D341Med (cell line): Measurements from ENCODE around the gene KIZ.

Experiments used
- DNase-seq: peaks from one replicate; pipeline ENCODE4 v3.0.0; 2012; ENCODE audit warnings: low spot score

KIZ gene, protein sequence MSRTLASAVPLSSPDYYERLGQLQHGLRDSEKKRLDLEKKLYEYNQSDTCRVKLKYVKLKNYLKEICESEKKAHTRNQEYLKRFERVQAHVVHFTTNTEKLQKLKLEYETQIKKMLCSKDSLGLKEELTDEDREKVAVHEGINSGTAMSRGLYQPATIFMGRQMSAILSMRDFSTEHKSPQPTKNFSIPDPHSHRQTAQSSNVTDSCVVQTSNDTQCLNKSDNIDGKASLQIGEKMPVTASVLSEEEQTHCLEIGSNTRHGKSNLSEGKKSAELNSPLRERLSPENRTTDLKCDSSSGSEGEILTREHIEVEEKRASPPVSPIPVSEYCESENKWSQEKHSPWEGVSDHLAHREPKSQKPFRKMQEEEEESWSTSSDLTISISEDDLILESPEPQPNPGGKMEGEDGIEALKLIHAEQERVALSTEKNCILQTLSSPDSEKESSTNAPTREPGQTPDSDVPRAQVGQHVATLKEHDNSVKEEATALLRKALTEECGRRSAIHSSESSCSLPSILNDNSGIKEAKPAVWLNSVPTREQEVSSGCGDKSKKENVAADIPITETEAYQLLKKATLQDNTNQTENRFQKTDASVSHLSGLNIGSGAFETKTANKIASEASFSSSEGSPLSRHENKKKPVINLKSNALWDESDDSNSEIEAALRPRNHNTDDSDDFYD

GRCh38 chr20:21125849-21126580, at the start of gene KIZ:
Gene KIZ (plus strand): TSS chr20:21126082. CDS start chr20:21126116, 34 bp downstream.
- peak; percentile 98 for DNase-seq

DNA sequence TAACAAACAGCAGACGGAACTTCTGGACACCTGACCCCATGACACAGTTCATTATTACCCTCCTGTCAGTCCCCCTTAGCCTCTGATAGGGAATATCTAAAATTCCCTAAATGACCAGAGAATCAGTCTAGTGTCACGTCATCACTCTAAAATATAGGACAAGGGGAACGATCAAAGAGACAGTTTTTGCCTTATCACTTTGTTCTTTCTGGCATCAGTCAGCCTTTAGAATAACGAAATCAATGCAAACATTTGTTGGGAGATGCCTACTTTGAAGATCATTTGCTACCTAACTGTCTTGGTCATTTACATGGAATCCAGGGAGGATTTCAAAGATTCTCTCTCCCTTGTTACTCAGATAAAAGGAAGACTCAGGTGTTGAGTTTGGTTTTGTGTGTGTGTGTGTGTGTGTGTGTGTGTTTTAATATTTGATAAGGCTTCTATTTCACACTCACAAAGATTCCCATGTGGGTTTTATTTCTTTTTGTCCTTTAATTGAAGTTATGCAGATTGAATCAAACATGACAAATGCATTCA, 48.0 kb upstream of the KIZ start:
- no peak for DNase-seq

- DNase-seq, result no peak
Observed at GRCh38 chr20:21082584-21082983, 43.3 kb upstream of the KIZ start.

DNA sequence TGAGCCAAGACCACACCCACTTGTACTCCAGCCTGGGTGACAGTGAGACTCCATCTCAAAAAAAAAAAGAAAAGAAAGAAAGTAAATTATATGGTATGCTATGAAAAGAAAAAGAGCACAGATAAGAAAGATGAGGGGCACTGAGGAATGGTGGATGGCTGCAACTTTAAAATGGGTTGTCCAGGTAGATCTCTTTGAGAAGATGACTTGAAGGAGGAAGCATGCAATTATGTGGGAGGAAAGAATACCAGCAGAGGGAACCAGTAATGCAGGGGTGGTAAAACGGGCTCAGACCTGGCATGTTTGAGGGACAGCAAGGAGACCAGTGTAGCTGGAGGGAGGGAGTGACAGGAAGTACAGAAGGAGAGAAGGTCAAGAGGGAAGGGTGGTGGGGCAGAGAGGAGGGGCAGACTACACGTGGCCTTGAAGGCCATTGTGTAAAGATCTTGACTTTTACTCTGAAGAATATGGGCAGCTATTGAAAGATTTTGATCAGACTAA, 42.0 kb upstream of the KIZ start:
- no peak for DNase-seq

DNA sequence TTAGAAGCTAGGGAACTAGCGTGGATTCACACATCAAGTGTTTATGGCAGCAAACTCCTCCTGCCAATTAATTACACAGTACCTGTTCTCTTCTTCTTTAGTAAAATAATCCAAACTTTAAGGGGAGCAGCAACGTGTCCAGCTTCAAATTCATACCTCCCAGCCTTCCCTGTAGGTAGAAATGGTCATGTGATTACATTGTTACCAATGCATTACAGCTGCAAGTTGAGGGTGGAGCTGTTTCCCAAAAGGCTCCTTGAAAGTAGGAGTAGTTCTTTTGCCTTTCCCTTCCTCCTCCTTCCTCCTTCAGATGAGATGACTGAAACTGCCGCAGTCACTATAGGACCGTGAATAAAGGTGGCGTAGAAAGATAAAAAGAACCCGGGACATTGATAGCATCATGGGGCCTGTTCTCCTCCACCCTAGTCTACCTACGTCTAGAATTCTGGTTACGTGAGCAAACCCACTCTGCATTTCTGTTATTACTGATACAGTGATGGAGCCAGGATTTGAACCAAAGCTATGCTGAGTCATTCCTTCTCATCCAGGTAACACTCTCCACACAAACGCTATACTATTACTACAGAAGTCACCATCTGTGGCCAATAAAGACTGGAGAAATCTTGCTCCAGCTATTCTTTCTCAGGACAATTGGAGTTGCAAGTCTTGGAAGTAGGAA, 37.9 kb upstream of the KIZ start:
- no peak for DNase-seq

DNA sequence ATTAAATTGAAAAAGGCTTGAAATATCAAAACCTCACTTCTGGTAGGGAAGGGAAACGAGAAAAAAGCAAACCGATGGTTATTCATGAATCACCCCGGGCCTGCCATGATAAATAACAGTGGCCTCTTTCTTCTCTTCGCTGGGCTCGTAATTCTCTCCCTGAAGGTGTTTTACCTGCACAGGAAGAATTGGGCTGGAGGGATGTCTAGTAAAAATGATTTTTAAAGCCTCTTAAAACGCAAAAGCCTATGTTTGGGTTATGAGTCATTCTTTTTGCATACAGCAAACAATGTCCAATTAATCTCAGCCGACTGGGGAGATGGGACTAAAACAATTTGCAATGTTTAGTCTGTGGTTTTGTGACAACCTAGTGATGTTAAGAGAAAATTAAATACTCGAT, 36.5 kb upstream of the KIZ start:
- no peak for DNase-seq

- DNase-seq, result no peak
Observed at GRCh38 chr20:21090111-21090618, 35.7 kb upstream of the KIZ start.

GRCh38 chr20:21090721-21091120, 35.2 kb upstream of the KIZ start:
- no peak for DNase-seq

DNA sequence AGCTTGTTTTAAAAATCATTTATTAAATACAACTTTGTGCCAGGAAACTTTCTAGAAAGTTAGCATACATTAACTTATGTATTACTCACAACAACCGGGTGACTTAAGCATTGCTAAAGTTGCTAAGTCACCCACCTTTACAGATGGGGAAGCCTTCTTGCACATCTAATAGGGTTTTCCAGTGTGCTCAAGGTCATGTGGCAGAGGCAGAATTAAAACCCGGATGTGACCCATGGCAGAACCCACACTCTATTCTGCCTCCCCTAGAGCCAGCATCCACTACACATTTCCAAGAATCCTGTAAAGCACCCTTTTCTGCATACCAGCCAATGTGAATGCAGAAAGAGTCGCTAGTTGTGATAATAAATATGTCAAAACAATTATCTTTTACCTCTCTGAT, 33.1 kb upstream of the KIZ start:
- DNase-seq, result no peak

DNA sequence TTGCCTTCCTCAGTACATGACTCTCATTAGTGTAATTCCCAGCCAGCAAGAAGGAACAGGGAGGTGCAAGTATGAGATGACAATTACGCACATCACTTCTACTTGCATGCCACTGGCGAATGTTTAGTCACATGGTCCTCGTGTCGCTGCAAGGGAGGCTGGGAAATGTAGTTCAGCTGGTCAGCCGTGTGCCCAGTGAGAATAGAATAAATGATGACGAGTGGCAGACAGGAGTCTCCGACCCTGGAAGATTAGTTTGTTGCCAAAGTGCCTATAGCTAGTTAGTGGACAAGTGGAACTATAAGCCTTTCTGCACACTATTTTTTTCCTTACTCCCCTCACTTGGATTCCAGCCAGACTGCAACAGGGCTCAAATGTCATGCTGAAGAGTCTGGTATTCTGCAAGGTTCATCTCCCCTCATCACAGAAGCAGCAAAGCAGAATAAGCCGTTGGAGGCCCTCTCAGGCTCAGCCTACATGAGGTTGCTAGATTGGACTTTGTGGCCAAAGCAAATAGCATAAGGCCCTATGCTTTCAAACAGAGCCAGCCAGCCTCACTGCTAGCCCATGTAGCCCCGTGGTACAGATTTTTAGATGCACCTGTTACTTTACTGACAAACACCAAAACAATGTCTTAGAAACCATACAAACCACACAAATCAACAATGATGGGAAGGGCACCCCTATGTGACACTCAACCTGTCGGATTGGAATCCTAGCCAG, 29.4 kb upstream of the KIZ start:
- DNase-seq, result no peak

DNA sequence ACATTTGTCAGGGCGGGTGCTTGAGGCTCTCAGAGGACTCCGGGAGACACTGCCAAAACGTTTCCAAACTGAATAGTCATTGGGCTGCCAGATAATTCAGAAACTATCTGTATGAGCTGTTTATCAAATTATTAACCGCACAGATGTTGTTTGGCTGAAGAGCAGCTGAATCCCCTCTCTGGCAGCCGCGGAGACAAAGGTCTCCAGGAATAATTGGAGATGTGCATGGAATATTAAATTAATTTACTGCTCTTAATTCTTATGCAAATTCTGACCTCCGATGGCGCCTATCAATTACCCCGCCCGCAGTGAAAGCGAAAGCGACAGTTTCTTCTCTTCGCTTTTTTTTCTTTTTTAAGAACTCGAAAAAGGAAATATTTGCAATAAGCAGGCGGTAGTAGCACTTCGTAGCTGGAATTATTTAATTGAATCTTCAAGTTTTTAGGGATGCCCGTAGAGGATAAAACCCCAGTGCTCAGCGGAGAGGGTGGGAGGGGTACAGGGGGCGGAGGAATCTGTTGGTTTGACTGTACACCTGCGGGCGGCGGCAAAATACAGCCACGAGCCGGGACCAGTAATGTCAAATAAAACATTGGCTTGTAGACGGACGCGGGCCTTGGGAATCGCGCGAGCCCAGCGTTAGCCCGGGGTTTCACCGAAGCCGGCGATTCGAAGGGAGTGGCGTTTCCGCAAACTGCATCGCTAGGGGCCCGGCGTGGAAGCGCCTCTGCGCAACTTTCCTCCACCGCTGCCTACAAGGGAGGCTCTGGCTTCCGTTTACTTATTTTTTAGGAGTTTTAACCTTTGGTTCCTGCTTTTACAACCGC, 25.9 kb upstream of the KIZ start:
- DNase-seq, result peak; percentile 56

DNA sequence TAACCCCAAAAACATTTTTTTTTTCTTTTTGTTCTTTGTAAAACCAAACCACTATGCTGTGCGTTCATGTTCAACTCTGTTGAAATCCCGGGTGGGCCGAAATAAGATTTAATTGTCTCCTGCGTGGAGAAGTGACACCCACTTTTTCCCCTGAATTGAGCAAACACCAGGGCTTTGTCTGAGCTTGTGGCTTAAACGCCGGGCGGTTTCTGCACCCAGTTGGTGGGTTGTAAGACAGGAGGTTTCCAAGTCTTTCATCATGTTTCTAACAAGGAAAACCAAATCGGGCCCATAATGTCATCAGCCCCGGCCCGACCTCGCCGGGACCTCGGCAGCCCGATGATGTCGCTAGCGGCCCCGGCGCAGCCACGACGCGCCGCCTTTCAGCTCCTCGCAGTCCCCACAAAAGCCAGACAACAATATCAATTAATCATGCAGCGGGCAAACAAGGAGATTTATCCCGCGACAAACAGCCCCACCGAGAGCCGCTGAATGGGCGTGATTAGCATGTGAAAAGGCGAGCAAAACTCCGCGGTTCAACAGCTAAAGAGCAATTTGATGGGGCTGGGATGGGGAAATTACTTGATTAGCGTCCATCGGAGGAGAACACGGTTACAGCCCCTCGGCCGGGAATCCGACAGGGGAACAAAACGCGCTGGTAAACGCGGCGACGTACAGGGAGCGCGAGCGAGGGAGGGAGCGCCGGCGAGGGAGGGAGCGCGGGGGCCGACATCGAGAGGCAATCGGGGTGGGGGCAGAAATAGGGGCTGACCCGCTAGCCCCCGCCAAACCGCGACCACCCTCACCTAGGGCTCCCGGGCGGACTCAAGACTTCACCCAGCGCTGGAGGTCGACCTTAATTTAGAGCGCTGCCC, 25.1 kb upstream of the KIZ start:
- peak; percentile 60 for DNase-seq

DNA sequence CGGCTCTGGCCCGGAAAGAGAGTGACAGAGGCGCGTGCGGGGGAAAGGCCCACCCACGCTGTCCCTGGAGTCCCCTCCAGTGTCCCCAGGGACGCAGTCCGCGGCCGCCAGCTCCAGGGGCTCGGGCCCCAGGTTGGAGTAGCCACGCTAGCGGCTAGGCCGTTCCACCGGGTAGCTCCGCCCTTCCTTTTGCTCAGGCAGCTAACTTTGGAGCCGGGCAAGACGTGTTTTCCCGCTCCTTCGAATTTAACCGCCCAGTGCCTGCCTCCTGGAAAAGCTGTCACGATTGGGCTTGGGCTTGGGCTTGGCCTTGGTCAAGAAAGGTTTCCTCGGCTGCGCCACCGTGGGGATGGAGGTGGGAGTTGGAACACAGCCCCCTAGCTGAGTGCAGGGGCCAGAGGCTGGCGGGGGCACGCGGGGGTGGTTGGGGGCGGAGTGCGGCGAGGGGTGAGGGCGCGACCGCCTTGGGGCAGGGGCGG, 24.4 kb upstream of the KIZ start:
- peak; percentile 47 for DNase-seq

- DNase-seq, result peak; percentile 47
Observed at GRCh38 chr20:21101932-21102575, 23.8 kb upstream of the KIZ start.

- DNase-seq, result peak; percentile 58
Observed at GRCh38 chr20:21102603-21103311, 23.1 kb upstream of the KIZ start.

GRCh38 chr20:21103582-21104465, 22.1 kb upstream of the KIZ start:
- peak; percentile 36 for DNase-seq

- DNase-seq, result no peak
Observed at GRCh38 chr20:21104466-21104761, 21.5 kb upstream of the KIZ start.
